CD4-positive, alpha-beta T cell treated with Interleukin-17A for 4 hours (primary cell): Measurements from ENCODE around the gene LGALS3BP.
"Not testable (repeated sequence)": the region's sequence is repeated elsewhere in the genome, so short reads cannot be mapped to it uniquely, and the experiment has no call there.

Source experiments
- DNase-seq: peaks from one replicate; pipeline ENCODE4 v3.0.0-alpha.2; 2020; ENCODE audit warnings: mixed read lengths

Gene LGALS3BP

DNA sequence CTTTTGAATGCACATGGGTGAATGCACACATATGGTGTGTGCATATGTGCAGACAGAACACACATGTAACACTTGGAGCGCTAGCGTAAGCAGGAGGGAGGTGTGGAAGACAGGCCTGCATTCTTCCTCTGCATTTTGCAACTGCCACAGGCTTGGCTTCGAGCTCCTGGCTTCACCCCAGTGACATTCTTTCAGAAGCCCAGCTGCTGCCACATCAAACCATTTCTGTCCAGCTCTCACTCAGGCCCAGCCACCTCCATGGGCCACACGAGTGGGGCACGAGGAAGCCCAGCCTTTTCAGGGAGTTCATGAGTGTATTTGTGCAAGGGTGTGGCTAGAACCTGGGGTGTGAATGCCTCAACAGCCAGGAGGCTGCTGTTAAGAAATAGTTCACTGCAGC, 18.8 kb downstream of the LGALS3BP start:
- DNase-seq, result no peak

GRCh38 chr17:78959803-78960202, 19.9 kb downstream of the LGALS3BP start:
- no peak for DNase-seq

DNA sequence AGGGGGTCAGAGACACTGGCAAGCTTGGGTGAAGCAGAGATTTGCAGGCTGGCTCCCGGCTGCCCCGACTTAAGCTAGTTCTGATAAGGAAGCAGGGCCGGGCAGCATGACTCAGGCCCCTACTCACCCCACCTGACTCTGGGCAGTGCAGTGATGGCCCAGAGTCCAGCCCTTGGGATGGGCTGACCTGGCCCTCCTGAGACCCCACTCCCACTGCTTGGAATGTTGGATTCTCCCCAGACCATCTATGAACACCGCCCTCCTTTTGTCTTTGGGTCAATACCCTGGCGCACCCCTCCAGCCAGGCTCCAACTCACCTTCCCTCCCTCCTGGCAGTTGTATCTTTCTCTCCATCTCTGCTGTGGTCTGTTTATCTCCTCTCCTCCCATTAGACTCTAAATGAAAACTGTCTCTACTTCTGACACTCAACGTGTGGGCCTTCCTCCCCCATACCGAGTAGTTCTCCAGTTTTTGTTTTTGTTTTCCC, 21.0 kb downstream of the LGALS3BP start:
- DNase-seq, result no peak

DNA sequence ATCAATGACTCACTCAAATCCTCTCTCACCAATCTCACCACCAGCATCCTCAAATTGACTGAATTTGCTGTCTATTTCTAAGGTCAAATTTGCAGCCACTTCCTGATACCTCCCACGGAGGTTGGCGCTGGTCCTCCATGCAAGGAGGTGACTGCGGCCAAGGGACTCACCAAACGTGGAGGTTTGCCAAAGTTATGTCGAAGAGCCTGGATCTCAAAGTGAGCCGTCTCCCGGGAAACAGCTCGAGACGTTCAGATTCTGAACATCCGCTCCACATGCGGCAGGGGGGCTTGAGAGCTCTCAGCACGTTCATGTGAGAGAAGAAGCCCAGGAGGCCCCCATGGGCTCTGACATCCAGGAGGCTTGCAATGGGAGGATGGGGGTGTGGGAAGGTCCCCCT, 22.6 kb downstream of the LGALS3BP start:
- no peak for DNase-seq

GRCh38 chr17:78956254-78956653, 23.5 kb downstream of the LGALS3BP start:
- DNase-seq, result no peak

- no peak for DNase-seq
Observed at GRCh38 chr17:78954684-78955083, 25.0 kb downstream of the LGALS3BP start.

DNA sequence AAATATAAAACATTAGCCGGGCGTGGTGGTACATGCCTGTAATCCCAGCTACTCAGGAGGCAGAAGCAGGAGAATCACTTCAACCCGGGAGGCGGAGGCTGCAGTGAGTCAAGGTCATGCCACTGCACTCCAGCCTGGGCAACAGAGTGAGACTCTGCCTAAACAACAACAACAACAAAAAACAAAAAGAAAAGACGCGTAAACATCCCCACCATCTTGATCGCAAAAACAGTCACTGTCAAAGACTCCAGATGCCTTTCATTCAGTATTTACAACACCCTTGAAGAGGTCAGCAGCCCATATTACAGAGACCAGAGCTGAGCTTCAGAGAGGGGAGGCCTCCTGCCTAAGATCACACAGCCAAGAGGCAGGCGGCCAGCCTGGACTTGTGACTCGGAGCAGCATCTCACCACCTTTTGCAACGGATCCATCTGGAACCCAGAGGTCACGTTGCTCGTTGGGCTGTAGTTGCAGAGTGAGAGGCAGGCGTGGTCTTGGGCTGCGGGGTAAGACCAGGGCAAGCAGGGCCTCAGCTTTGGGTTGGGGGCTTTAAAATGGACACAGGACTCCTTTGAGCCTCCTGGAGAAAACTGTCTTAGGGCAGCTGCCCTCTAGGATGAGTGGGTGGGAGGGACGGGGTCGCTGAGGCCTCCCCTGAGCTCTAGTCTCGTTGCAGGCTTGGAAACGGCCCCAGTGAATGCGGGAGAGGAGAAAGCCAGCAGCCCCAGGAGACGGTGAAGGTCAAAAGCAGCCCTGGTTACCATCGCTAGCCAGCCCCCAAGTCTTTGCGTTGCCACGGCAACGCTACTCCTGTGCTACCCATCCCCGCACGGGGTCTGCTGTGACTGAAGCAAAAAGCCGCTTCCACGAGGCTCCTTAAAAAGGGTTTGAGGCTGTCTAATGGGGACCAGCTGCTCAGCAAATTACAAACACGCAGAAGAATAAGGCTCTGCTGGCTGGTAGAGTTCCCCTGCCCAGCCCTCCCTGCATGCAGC, 26.1 kb downstream of the LGALS3BP start:
- DNase-seq, result no peak

GRCh38 chr17:78952706-78953105, 27.0 kb downstream of the LGALS3BP start:
- no peak for DNase-seq

DNA sequence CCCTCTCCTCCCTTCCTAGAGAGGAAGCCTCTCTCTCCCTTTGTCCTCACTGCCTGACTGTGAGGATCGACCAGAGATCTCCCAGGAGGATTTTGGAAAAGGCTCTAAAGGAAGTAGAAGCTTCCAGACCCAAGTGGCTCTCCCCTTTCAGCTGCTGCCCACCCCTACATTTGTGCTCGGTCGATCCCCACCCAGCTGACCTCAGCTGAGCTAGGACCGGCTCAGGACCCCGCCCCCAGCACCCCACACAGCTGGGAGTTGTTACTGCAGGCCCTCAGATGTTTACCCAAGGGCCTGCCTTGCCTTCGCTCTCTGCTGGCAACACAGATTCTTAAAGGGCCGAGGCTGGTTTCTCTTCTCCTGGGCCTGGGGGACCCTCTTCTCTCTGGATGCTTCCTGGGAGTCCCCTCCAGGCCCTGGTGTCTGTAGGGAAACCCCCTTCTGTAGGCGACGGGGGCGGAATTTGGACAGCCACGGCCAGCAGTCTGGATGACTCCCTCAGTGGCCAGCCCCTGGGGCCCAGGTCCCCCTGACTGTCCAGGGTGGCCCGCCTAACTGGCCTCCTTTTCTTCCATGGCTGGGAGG, 27.7 kb downstream of the LGALS3BP start:
- no peak for DNase-seq

DNA sequence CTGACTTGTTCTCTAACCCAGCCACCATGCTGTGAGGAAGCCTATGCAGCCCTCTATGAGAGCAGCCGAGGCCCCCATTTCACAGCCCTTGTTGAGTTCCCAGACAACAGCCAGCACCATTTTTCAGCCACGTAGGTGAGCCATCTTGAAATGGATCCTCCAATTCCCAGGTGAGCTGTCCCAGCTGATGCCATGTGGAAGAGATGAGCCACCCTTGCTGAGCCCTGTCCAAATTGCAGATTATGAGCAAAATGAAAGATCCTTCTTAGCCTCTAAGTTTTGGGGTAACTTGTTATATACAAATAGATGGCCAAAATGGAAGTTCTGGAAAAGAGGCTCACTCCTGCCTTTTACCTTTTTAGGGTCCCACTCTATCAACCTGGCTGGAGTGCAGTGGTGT, 28.9 kb downstream of the LGALS3BP start:
- DNase-seq, result no peak

DNA sequence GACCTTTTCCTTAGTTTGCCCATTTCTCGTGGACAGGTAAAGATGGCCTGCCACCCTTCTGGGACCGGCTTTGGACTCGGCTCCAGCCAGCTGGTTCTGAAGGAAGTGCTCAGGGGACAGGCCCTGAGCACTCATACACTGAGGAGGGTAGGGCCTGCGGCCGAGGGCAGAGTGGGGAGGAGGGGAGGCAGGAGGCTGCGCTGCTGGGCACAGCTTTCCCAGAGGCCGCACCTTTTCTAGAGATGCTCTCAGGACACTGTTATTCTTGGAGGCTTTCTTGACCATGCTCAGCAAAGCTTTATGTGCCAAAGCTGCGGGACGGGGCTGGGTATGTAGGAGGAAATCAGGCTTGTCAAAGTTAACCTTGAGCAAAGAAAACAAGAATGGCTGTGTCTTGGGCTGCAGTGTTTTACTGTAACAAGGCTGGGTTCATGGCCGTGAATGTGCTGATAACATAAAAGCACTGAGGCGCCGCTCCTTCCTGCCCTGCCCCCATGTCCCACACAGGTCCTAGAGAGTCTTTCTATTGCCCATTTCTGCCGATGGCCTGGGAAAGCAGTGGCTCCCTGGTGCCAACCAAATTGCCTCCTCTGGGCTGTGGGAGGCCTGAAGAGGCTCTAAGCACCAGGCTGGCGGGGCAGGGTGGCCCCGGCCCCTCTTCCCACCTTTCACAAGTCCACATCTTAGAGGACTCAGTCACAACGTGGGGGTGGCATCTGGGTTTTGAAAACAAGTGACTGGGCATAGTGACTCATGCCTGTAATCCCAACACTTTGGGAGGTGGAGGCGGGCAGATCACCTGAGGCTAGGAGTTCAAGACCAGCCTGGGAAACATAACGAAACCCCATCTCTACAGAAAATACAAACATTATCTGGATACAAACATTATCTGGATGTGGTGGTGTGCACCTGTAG, 32.2 kb downstream of the LGALS3BP start:
- DNase-seq, result no peak

DNA sequence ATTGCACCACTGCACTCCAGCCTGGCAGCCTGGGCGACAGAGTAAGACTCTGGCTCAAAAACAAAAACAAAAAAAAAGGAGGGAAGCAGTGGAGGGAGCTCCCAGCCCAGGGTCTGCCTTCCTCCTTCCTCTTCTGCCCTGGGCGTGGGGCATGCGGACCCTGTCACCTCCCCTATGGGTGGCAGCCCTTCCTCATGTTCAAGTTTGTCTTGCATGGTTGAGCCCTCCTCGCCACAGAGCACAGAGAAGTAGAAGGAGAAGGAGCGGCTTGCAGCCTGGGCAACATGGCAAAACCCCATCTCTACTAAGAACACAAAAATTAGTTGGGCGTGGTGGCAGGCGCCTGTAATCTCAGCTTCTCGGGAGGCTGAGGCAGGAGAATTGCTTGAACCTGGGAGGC, 33.1 kb downstream of the LGALS3BP start:
- DNase-seq, result no peak

- no peak for DNase-seq
Observed at GRCh38 chr17:78946131-78946530, 33.6 kb downstream of the LGALS3BP start.

DNA sequence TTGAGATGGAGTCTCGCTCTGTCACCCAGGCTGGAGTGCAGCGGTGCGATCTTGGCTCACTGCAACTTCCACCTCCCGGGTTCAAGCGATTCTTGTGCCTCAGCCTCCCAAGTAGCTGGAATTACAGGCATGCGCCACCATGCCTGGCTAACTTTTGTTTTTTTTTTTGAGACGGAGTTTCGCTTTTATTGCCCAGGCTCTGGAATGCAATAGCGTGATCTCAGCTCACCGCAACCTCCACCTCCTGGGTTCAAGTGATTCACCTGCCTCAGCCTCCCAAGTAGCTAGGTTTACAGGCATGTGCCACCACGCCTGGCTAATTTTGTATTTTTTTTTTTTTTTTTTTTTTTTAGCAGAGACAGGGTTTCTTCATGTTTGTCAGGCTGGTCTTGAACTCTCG, 34.3 kb downstream of the LGALS3BP start:
- not testable (repeated sequence) for DNase-seq

GRCh38 chr17:78944956-78945355, 34.8 kb downstream of the LGALS3BP start:
- DNase-seq, result no peak

- no peak for DNase-seq
Observed at GRCh38 chr17:78944026-78944425, 35.7 kb downstream of the LGALS3BP start.

DNA sequence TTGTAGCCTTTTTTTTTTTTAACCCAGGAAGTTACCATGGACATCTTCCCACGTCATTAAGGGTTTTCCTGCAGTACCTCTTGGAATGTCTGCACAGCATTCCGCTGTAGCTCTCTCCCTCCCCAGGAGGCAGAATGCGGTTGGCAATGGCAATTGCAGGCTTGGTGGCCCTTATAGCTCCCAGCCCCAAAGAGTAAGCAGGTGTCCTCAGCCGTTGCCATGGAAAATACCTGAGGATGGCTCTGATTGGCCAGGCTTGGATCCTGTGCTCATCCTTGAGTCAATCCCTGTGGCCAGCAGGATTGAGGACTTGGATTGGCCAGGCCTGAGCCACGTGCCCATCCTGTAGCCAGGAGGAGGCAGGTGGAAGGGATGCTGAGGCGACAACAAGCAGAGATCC, 39.0 kb downstream of the LGALS3BP start:
- no peak for DNase-seq

GRCh38 chr17:78940258-78940657, 39.5 kb downstream of the LGALS3BP start:
- no peak for DNase-seq

- DNase-seq, result no peak
Observed at GRCh38 chr17:78939615-78940014, 40.1 kb downstream of the LGALS3BP start.

DNA sequence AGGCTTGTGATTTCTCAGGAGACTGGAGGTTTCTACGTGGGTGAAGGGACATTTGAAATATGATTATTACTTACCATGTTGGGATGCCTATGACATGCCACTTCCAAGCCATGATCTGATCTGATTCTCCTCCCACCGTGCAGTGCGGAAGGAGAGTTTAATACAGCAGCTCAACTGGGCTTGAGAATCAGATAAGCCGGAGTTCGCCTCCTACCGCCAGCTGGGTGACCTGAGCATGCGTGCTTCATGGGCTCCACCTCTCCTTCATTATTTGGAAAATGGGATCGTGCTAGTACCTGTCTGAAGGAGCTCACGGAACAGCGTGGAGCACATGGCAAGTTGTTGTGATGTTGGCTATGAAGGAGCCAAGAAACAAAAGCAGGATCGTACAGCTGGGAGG, 42.2 kb downstream of the LGALS3BP start:
- DNase-seq, result no peak

- DNase-seq, result no peak
Observed at GRCh38 chr17:78935419-78936323, 44.1 kb downstream of the LGALS3BP start.
